ENCODE results near the gene PRR16.

PRR16 gene

DNA sequence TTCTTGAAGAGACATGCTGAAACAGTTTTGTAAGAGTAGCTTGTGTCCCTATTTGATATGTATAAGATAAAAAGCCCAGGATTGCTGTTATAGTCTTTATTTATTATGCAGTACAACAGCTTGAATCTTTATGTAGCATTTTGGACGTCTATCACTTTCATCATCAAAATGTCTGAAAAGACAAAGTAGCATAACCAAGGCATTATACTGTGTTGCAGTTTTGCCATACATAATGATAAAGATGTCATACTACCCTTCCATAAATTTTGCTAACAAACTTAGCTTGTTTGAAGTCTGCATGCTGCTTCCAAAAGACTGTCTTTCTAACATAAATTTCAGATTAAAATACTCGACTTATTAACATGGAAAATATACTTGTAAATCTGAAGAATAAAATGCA is 127.8 kb downstream of the PRR16 start:
- no peak for DNase-seq

DNA sequence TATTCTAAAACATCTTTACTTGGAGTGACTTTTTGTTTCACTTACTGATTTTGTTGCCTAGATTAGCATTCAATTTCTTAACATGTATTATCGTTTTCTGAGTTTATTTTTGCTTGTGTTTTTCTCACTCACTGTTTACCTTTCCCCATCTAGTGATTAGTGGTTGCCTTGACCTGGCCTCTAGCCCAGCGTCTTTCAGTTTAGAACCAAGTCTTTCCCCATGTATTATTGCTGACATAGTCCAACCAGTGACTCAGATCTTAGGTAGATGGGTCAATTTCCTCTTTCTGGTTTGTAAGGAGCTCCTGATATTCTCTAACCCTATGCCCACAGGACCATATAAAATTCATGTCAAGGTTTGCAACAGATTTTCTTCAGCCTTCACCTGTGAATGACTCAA is 135.5 kb downstream of the PRR16 start:
- no peak for DNase-seq

DNA sequence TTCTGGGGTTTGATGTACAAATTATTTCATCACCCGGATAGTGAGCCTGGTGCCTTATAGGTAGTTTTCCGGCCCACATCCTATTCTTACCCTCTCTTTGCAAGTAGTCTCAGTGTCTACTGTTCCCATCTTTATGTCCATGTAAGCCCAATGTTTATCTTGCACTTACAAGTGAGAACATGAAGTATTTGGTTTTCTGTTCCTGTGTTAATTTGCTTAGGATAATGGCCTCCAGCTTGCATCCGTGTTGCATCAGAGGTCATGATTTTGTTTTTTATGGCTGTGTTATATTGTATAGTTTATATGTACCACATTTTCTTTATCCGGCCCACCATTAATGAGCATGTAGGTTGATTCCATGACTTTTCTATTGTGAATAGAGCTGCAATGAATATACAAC is 136.5 kb downstream of the PRR16 start:
- no peak for DNase-seq

DNA sequence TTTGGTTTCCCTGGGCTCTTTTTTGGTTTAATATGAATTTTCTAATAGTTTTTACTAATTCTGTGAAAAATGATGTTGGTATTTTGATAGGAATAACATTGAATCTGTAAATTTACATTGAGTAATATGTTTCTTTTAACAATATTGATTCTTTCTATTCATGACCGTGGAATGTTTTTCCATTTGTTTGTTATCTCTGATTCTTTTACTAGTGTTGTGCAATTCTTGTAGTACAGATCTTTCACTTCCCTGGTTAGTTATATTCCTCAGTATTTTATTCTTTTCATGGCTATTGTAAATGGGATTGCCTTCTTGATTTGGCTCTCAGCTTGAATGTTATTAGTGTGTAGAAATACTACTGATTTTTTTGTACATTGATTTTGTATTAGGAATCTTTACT is 137.9 kb downstream of the PRR16 start:
- DNase-seq, result no peak

DNA sequence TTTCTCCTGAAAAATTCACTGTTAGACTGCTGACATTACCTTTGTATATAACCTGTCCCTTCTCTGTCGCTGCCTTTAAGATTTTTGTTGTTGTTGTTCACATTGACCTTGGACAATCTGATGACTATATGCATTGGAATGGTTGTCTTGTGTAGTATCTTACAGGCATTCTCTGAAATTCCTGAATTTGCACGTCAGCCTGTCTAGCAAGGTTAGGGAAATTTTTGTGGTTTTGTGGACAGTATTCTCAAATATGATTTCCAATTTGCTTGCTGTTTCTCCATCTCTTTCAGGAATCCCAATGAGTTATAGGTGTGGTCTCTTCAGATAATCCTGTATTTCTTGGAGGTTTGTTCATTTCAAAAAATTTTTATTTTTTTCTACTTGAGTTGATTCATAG is 140.8 kb downstream of the PRR16 start:
- DNase-seq, result no peak

DNA sequence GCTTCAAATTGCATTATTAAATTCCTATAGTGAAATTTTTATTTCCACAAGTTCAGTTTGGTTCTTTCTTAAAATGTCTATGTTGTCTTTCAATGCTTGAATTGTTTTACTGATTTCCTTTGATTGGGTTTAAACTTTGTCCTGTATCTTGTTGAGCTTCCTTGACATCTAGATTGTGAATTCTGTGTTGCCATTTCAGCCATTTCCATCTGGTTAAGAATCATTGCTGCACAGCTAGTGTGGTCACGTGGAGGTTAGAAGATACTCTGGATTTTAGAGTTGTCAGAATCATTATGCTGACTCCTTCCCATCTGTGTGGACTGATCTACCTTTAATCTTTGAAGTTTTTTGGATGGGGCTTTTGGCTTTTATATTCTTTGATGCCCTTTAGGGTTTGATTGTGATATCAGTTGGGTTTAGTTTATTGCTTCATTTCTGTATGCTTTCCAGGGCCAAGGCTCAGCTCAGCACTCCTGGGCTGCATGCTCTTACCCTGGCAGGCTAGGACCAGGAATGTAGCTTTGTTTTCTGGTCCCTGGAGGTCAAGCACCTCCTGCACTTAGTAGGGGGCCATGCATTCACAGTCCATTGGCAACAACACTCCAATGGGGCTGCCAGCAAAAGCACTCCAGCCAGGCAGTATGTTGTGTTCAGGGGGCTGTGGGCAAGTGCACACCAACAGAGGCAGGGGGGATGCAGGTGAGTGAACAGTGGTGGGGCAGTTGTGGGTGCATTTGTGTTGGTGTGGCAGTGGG is 141.4 kb downstream of the PRR16 start:
- DNase-seq, result no peak

DNA sequence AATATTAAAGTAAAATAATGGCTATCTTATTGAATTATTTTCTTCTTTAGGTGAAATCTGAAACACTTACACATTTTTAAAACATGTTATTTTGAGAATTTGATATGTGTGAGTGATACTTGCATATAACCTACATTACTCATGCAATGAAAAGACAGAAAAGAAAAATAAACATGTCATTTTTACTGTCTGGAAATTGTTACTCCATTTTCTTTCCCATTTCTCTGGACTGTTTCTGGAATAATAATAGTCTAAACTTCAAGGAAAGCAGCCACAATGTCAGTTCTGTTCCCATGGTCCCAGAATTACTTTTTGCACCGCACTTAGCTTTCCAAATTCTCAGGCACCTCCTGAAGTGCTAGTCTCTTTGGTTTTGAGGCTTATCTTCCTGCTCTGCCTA is 145.5 kb downstream of the PRR16 start:
- no peak for DNase-seq

DNA sequence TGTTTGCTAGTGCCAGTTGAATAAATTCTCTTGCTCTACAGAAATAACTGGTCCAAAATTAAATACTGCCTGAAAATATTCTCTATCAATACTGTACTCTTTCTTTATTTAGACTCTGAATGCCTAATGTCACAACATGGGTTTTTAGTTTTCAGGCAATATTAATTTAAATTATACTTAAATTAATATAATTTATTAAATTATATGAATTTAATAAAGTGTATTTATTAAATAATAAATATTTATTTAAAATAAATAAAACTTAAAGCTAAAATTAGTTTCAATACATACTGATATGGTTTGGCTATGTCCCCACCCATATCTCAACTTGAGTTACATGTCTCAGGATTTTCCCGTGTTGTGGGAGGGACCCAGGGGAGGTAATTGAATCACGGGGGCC is 146.0 kb downstream of the PRR16 start:
- DNase-seq, result no peak

DNA sequence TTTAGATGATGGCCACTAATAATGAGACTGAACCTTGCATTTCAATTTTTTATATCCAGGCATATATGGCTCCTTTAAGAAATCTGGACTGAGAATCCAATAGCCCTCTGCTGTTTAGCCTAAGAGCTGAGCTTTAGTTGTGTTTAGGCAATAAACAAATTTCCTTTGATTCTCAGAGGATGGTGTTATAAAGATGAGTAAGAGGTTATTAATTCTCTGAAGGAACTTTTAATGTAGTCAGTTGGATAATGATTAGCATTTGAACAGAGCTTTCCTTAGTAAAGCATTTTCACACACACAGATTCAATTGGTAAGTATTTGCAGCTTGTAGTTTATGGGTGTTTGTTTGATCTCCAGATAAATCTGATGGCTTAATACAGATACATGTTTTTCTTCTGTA is 149.6 kb downstream of the PRR16 start:
- no peak for DNase-seq

DNA sequence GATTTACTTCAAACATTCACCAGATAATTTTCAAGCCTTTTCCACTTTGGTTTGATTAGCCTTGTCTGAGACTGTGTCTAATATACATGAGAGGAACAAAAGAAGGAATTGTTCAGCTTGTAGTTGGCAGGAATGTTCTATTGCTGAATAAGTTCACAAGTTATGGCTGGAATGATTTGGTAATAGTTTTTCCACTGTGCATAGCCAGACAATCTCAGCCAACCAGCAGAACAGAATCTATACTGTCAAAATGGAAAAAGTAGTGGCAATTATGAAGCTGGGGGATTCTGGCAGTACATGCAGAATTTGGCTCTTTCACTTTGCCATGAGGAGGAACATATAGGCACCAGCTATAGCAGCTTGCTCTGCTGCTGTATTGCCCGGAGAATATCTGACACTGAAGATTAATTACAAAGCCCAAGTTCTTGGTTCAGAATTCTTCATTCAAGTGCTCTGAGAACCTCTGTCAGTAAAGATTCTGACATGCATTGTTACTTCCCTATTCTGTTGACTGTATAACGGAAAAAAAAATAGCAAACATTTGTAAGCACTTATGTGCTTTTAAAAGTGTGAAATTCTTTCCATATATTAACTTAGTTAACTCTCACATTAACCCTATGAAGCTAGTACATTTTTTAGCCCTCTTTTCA is 150.6 kb downstream of the PRR16 start:
- no peak for DNase-seq

DNA sequence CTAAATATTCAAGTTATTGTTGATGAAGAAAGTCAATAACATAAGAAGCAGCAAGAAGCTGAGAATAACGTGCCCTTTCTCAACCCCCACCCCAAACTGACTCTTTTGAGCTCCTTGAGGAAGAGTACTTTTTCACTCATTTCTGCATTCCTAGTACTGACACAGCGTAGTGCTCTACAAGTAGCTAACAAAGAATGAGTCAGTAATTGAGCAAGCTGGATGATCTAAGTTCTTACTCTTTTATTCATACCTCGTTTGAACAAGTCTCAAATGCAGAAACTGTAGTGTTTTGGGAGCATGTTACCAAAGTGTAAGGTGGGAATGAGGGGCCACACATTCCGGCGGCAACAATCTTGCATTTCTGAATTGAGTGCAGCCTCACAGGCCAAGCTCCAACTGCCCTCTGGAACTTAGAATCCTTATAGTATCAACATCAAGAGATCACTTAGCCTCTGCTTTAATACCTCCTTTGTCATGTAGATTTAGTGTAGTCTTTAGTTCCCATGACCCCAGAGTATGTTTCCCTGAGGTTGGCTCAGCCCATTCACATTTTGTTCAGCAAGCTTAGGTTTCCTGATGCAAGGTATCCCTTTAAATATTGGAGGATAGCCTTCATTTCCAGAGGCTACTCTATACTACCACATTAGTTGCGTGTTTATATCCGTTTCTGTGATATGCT is 152.0 kb downstream of the PRR16 start:
- no peak for DNase-seq

DNA sequence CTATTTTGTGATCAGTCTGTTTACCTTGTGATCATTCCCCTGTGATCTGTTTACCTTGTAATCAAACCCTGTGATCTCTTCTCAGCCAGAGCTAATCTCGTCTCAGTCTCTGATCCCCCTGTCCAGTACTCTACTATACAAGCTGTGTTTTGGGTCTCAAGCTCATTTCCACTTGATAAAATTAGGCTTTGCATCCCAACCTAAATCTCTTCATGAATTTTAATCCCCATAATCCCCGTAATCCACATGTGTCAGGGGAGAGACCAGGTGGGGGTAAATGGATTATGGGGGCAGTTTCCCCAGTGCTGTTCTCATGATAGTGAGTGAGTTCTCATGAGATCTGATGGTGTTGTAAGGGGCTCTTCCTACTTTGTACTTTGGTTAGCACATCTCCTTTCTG is 157.2 kb downstream of the PRR16 start:
- DNase-seq, result no peak

DNA sequence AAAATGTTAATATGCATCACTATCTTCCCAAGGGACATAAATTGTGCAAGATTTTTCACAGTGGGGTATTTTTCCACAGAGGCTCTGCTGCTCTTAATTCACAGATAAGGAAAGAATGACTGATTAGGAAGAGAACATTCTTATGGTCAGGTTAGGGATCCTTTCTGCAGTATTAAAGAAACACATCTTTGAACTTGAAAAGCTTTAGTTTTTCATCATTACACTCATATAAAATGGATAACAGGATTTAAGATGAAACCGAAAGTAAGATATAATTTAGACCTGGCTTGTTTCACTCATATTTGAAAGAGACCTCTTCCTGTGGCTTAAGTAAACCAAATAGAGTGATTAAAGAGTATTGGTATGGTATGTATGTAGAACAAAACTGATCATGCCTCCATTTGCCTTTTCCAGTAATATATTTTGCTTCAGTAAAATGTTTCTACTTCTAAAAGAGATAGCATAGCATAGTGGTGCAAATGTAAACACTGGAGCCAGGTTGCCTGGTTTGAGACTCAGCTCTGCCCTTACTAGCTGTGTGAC is 160.0 kb downstream of the PRR16 start:
- DNase-seq, result no peak

DNA sequence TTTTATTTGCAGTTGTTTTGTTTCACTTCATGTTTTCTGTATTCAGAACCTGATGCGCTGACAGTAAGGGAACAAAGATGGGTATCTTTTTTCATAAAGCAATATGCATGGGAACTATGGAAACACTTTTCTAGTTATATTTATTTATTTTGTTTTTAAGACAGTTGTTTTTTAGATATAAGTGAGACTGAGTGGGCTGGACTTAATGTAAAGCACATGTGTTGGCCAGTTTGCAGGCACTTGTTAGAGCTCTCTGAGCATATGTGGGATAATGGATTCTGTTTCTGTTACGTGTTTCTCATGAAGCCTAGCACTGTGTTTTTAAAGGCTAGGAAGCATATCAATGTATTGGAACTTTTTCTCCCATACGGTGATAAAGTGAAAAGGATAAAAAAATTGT is 164.1 kb downstream of the PRR16 start:
- DNase-seq, result no peak

DNA sequence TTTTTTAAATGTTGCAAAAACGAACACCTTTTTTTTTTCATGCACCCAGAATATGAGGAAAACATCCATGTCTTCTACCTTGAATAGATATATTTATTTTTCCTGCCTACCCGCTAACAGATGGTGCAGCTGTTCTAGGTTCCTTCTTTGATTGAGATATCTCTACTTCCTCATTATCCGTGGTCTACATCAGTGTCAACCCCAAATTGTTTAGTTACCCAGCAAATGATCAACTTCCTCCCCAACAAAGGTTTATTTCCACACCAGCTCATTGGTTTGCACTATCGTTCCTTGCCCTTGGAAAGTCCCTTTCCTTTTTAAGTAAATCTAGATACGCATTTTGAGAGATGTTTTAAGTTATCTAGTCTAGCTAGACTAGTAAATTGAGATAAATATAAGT is 166.4 kb downstream of the PRR16 start:
- no peak for DNase-seq

DNA sequence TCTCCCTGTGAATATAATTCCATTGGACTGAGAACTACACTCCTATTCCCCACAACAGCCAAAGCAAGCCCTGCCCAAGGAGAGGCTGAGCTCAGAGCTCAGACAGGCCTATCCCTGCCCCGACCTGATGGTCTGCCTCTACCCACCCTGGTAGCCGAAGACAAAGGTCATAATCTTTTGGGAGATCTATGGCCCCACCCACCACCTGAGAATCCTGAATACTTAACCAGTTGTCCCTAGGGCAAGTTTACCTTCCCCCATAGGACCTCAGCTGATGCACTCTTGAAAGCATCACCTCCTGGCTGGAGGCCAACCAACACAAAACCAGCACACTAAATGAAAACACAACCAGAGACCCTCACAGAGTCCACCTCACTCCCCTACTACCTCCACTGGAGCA is 167.5 kb downstream of the PRR16 start:
- no peak for DNase-seq

DNA sequence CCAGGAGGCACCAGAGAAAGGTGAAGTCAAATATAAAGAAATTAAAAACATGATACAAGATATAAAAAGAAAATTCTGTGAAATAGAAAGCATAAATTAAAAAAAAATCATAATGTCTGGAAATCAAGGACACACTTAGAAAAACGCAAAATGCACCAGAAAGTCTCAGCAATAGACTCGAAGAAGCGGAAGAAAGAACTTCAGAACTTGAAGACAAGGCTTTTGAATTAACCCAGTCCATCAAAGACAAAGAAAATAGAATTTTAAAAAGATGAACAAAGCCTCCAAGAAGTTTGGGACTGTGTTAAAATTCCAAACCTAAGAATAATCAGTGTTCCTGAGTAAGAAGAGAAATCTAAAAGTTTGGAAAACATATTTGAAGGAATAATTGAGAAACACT is 168.3 kb downstream of the PRR16 start:
- DNase-seq, result no peak

DNA sequence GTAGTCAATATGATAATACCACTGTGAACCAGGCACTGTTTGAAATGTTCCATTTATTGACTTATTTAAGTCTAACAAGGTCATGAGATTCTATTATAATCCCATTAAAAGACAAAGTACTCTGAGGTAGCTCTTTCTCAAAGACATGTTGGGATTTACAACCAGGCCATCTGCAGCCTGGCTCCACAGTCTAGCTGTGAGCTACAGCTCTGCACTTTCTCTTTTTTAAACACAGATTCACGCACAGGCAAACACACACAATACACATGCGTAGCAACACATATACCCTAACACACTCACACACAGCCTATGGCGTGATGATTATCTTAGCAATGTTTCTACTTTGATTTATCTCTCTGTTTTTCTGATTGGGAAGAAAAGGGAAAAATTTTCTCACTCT is 174.3 kb downstream of the PRR16 start:
- no peak for DNase-seq

DNA sequence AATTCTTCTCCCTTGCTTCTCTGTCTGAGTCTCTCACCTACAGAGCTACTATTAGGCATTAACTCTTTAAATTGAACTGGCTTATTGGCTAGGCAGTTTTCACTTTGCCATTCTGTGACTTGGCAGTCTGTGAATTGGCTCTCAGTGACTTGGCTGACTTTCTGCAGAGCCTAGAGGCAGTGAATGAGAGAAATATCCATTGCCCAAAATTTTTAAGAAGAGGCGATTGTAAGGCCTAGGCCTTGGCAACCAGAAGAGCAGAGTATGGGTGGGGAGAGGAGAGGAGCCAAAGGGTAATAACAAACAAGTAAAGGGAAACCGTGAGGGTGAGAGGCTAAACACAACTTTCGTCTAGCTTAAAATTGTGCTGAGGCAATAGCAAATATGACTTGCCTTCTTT is 176.7 kb downstream of the PRR16 start:
- no peak for DNase-seq

DNA sequence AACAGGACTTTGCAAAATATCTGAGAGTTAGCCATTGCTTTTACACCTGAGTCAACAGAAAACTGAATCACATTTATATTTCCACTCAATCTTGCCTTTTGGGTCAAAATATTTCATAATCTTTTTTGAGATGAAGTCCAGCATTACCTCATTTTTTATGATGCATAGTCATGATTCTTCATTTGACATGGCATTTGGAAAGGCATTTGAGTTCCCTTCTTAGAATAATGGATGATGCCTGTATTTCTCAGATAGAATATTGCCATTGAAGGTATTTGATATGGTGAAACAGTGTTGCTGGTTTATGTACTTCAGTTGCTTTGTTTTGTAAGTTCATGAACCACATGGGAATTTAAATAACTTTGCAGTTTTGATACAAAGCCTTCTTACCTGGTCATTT is 180.4 kb downstream of the PRR16 start:
- no peak for DNase-seq

DNA sequence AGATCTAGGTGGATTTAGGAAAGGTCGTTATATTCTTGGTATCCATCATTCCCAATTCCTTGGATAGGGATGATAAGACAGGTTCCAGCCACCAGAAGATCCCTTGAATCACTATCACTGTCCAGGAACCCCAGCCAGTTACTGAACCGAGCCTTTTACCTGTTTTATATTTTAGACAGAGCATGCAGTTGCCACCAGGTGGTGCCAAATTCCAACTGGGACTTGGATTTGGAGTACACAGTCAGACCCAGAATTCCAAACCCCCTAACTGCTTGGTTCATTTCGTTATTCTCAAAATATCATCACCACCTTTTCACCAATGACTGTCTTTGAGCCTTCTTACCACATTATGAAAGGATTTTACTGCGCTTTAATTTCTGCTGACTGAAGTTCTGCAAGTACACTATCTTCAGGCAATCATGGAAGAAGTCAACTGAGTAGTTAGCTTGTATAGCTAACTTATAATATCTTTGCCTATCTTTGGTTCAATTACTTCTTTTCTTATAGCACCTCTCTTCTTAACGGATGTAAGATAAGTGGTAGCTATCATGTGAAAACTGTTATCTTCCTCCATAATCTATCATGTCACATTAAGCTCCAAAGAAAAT is 191.8 kb downstream of the PRR16 start:
- DNase-seq, result no peak

DNA sequence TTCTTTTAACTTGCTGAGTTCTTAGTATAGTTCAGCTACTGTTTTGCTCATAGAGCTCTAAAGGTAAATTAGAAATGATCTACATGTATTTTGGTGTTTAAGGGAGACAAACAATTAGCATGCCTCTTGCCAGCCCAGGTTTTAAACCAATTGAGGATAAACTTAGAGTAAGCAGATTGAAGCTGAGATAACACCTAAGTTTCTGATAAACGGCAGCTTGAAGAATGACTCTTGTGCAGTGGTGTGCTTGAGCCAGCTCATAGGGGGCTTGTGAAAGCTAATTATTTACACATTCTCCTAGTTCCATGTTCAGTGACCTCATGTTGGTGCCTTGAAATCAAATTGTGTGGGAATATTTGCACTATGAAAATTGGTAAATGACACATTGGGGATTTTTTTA is 193.0 kb downstream of the PRR16 start:
- DNase-seq, result no peak

DNA sequence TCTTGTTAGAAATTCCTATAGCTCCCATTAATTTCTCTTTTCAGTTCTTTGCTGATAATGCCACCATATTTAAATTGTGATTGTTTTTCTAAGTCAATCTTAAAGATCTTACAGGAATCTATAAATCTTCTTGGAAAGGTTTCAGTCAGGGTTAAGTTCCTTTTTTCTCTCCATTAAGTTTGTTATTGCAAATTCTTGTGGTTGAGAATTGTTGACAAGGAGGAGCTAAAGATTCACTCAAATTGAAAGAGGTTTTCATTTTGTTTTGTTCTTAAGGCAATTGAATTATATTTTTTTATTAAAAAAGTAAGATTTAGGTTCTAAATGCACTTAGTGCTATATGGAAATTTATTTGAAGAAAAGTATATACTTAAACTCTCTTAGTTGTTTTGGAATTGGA is 213.4 kb downstream of the PRR16 start:
- no peak for DNase-seq

DNA sequence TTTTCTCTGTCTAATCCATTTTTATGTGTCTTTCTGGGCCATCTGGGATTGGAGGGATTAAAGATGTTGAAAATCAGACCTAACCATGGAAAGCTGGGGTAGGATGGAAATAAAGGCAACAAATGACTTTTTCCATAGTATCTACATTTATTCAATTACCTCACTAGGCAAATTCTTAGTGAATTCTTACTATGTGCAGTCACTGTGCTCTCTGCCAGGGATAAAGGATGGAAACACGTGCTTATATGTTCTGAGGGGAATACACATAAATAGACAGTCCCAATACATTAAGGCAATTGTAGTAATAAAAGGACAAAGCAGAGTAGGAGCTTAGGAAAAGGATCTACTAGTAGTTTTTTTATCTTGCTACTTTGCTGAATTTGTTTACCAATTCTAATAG is 214.2 kb downstream of the PRR16 start:
- no peak for DNase-seq

Measured in NCI-H187 treated with DMSO at 0.1 percent for 48 hours (cell line).